CD4-positive, alpha-beta T cell (primary cell): ENCODE data around the gene COL4A4. TPM values are rescaled to one million over a fixed set of nuclear protein-coding genes. Genes with fewer than 3 reads are reported as not detected.

Experiments
- ATAC-seq: fragments of 200-7000 bp; cut with Tn5 transposase; one replicate; pipeline ENCODE4 v1.10.0; 2022; ENCODE audit warnings: mild to moderate bottlenecking; ENCODE audit not compliant: poor library complexity
- CTCF ChIA-PET: fragments of 350-600 bp; sonication (Branson Sonifier 250); formaldehyde crosslinking; loops from one replicate; lab custom pipeline; 2021; ENCODE audit warnings: antibody characterized with exemption, inconsistent platforms; lab: Charles Lee
- POLR2A ChIA-PET: fragments of 350-600 bp; sonication (Branson Sonifier 250); formaldehyde crosslinking; loops from one replicate; lab custom pipeline; 2021; ENCODE audit warnings: antibody characterized with exemption, inconsistent platforms; lab: Charles Lee
- DNase-seq, 14 experiments: peaks; one replicate each; pipeline ENCODE4 v3.0.0-alpha.2; 2013 to 2020; ENCODE audit warnings: mixed read lengths in 2 of 14
- H3K27ac ChIP-seq, 2 donors: one replicate each; pipeline versions ENCODE4 v1.5.1 to v1.7.0; 2013; ENCODE audit warnings: low read length in 2 of 2, low read depth in 1 of 2, mild to moderate bottlenecking in 1 of 2
- H3K27me3 ChIP-seq, 2 experiments: 1 replicate in 1 of 2; 2 replicates in 1 of 2; pipeline versions ENCODE4 v1.6.1 to v1.7.0; 2013; ENCODE audit warnings: low read length in 2 of 2, control low read depth in 1 of 2, mild to moderate bottlenecking in 1 of 2, moderate library complexity in 1 of 2; ENCODE audit not compliant: insufficient read depth in 2 of 2, control insufficient read depth in 1 of 2
- H3K36me3 ChIP-seq: one replicate; pipeline ENCODE4 v1.6.1; 2013; ENCODE audit warnings: low read length, control low read depth; ENCODE audit not compliant: insufficient read depth
- H3K4me1 ChIP-seq: one replicate; pipeline ENCODE4 v1.6.1; 2013; ENCODE audit warnings: low read length, control low read depth; ENCODE audit not compliant: insufficient read depth
- H3K4me3 ChIP-seq: one replicate; pipeline ENCODE4 v1.5.1; 2013; ENCODE audit warnings: mild to moderate bottlenecking, low read length, moderate library complexity
- H3K9me3 ChIP-seq, 2 experiments: 1 replicate in 1 of 2; 2 replicates in 1 of 2; pipeline versions ENCODE4 v1.6.1 to v1.7.0; 2013; ENCODE audit warnings: low read length in 2 of 2, mild to moderate bottlenecking in 2 of 2, control low read depth in 1 of 2, moderate library complexity in 1 of 2; ENCODE audit not compliant: control insufficient read depth in 1 of 2, insufficient read depth in 1 of 2
- H3K27ac Mint-ChIP-seq: one replicate; pipeline ENCODE4 v1.8.0; 2020; ENCODE audit warnings: mixed read lengths
- H3K27me3 Mint-ChIP-seq: one replicate; pipeline ENCODE4 v1.8.0; 2021; ENCODE audit warnings: mixed read lengths
- H3K36me3 Mint-ChIP-seq: one replicate; pipeline ENCODE4 v1.8.0; 2021; ENCODE audit warnings: low read depth, mixed read lengths
- H3K4me1 Mint-ChIP-seq: one replicate; pipeline ENCODE4 v1.8.0; 2021; ENCODE audit warnings: low read depth, mixed read lengths
- H3K4me3 Mint-ChIP-seq: one replicate; pipeline ENCODE4 v1.8.0; 2020; ENCODE audit warnings: mild to moderate bottlenecking, mixed read lengths
- H3K9me3 Mint-ChIP-seq: one replicate; pipeline ENCODE4 v1.8.0; 2020; ENCODE audit warnings: mixed read lengths
- intact Hi-C, 2 experiments: fragments of 100-400 bp; cut with DNase I in 1 of 2; cut with micrococcal nuclease in 1 of 2; formaldehyde crosslinking; loops; one replicate each; pipeline versions ENCODE4 v1.15.1 to v1.9.0; 2023 to 2025; cut with DNase I, micrococcal nuclease
- polyA plus RNA-seq, 2 donors: library from polyadenylated mRNA; unstranded; fragments of 120-200 nt; gene quantifications; one replicate each; pipeline ENCODE4 v1.2.1, GENCODE V29; 2013
- total RNA-seq, 174 experiments: library from RNA in 2 of 174; stranded (reverse) in 2 of 174; gene quantifications; one replicate each; pipeline ENCODE4 v1.2.3 and lab custom pipeline; 2021 to 2026
- TF ChIP-seq, protein P1 (sequence below): fragments of 200-600 bp; IDR thresholded peaks from one replicate; pipeline ENCODE4 v1.8.0; 2022; ENCODE audit warnings: antibody characterized with exemption, mild to moderate bottlenecking

The COL4A4 gene
- not detected for total RNA-seq
- 0.14 TPM for polyA plus RNA-seq (2013, experiment 1 of 2)
- polyA plus RNA-seq (2013, experiment 2 of 2), result 0.11 TPM
- 0 to 1.2 (median 0.09) reads per million in 172 experiments for total RNA-seq (lab: John Stamatoyannopoulos, UW)

DNA sequence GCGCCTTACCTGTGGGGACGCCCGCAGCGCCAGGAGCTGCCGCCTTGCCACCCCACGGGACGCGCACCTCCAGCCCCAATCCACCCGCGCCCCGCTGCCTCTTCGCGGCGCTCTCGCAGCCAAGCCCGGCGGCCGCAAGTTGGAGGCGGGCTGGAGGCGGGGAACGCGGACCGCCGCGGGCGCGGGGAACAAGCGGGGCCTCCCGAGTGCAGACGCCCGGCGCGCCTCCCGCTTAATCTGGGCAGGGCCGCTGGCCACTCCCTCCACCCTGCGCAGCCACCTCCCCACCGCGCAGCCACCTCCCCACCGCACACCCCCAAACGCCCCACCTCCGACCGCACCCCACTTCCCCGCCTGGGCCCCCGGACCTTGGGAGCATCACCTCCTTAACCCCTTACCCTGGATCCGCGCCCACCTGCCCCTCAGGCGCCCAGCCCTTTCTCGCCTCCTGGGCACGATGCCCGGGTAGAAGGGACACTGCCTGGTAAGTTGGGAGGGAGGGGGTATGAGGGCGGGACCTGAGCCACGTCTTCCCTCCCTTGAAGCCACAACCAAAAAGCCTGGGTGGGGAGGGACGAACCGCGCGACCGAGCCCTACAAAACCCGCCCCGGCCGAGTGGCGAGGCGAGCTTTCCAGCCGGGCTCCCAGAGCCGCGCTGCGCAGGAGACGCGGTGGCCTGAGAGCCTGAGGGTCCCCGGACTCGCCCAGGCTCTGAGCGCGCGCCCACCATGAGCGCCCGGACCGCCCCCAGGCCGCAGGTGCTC is at the start of gene COL4A4, which contains the start of gene COL4A3:
TSS of gene COL4A4 (minus strand) at position 208 of the 765 bp plus-strand sequence. CDS start 16,722 bp downstream, outside the sequence.
TSS of gene COL4A3 (plus strand) at position 627 of the 765 bp plus-strand sequence. CDS start at position 730, 103 bp downstream.
- H3K36me3 Mint-ChIP-seq, result no peaks in the 10 kb centered on the region
- ATAC-seq (no peak), DNase-seq (peak in 2 of 14 experiments; percentile 3 to 9)
- H3K4me3 Mint-ChIP-seq, result peak within 1 kb of the TSS; percentile 30
- Histone ChIP-seq H3K27me3 (peaks cover 23 to 54% of the 10 kb centered on the region in 2 experiments), H3K4me1 (peaks cover 14% of the 10 kb centered on the region), H3K27ac (no peak within 1 kb of the TSS), H3K36me3 (no peaks in the 10 kb centered on the region), H3K9me3 (peaks cover 4 to 6% of the 10 kb centered on the region in 2 experiments), H3K4me3 (peak within 1 kb of the TSS; percentile 24)
- no peak within 1 kb of the TSS for H3K27ac Mint-ChIP-seq
- no peaks in the 10 kb centered on the region for H3K9me3 Mint-ChIP-seq
- POLR2A ChIA-PET, result no interaction called here
- intact Hi-C loops, result no loop called here
- TF ChIP-seq, protein P1, sequence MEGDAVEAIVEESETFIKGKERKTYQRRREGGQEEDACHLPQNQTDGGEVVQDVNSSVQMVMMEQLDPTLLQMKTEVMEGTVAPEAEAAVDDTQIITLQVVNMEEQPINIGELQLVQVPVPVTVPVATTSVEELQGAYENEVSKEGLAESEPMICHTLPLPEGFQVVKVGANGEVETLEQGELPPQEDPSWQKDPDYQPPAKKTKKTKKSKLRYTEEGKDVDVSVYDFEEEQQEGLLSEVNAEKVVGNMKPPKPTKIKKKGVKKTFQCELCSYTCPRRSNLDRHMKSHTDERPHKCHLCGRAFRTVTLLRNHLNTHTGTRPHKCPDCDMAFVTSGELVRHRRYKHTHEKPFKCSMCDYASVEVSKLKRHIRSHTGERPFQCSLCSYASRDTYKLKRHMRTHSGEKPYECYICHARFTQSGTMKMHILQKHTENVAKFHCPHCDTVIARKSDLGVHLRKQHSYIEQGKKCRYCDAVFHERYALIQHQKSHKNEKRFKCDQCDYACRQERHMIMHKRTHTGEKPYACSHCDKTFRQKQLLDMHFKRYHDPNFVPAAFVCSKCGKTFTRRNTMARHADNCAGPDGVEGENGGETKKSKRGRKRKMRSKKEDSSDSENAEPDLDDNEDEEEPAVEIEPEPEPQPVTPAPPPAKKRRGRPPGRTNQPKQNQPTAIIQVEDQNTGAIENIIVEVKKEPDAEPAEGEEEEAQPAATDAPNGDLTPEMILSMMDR, result no peak
- H3K27me3 Mint-ChIP-seq, result peaks cover 74% of the 10 kb centered on the region
- CTCF ChIA-PET, result no interaction called here
- H3K4me1 Mint-ChIP-seq, result peaks cover 4% of the 10 kb centered on the region

DNA sequence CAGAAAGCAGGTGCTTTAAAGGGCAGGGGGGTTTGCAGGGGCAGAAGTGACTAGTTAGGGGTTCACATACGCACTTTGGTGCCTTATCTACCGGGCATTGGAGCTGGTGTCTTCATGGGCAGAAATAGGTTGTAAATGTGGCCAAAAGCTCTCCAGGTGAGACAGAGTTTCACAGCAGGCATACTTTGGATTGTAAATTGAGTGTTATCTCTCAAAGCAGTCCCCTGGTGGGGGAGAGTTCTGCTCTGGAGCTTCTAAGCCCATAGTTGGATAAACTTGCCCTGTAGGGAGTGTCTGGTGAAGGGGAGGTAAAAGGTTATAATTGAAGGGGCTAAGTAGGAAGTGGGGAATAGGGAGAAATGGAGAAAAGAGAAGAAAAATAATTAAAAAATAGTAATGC is 43.6 kb upstream of the COL4A4 start:
- Mint-ChIP-seq H3K4me1 (no peaks in the 10 kb centered on the region), H3K4me3 (no peak overlapping the region), H3K36me3 (no peaks in the 10 kb centered on the region), H3K27me3 (peaks cover 29% of the 10 kb centered on the region), H3K27ac (no peak overlapping the region), H3K9me3 (no peaks in the 10 kb centered on the region)
- ChIA-PET CTCF (no interaction called here), POLR2A (no interaction called here)
- H3K9me3 ChIP-seq, result no peaks in the 10 kb centered on the region
- intact Hi-C loops, result no loop called here
- peaks cover 4 to 6% of the 10 kb centered on the region in 2 experiments for H3K27me3 ChIP-seq
- no peaks in the 10 kb centered on the region for H3K4me1 ChIP-seq
- ATAC-seq (no peak), DNase-seq (no peak)
- no peak overlapping the region for H3K27ac ChIP-seq
- TF ChIP-seq, protein P1, result no peak
- H3K36me3 ChIP-seq, result no peaks in the 10 kb centered on the region
- no peak overlapping the region for H3K4me3 ChIP-seq

DNA sequence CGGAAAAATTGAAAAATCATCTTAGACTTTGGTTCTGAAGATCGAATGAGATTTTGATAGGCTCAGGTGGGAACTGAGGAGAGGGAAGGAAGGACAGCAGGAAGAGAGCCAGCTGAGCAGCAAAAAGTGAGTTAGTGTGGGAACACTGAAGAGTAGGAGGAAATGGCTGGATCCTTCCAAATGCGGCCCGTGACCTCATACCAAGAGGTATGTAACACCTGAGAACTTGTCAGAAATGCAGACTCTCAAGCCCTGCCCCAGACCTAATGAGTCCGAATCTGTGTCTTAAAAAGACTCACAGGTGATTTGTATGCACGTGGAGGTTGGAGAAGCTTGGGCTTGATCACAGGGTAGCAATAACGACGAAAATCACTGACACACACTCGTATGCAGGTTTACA is 42.4 kb upstream of the COL4A4 start:
- Histone ChIP-seq H3K36me3 (no peaks in the 10 kb centered on the region), H3K27ac (no peak overlapping the region), H3K9me3 (no peaks in the 10 kb centered on the region), H3K27me3 (peaks cover 4 to 6% of the 10 kb centered on the region in 2 experiments), H3K4me1 (no peaks in the 10 kb centered on the region), H3K4me3 (no peak overlapping the region)
- Mint-ChIP-seq H3K27me3 (peaks cover 29% of the 10 kb centered on the region), H3K4me3 (no peak overlapping the region), H3K36me3 (no peaks in the 10 kb centered on the region), H3K9me3 (no peaks in the 10 kb centered on the region), H3K4me1 (no peaks in the 10 kb centered on the region), H3K27ac (no peak overlapping the region)
- POLR2A ChIA-PET, result no interaction called here
- no peak for ATAC-seq
- CTCF ChIA-PET, result no interaction called here
- intact Hi-C loops, result no loop called here
- no peak for DNase-seq
- TF ChIP-seq, protein P1, result no peak
